ENCODE results near the gene MDM4. TPM values are rescaled to one million over a fixed set of nuclear protein-coding genes. Genes with fewer than 3 reads are reported as not detected.

The MDM4 gene
- total and polyA plus RNA-seq, 4 experiments from 2014 or later, result 7.7 to 237 (median 120) TPM

DNA sequence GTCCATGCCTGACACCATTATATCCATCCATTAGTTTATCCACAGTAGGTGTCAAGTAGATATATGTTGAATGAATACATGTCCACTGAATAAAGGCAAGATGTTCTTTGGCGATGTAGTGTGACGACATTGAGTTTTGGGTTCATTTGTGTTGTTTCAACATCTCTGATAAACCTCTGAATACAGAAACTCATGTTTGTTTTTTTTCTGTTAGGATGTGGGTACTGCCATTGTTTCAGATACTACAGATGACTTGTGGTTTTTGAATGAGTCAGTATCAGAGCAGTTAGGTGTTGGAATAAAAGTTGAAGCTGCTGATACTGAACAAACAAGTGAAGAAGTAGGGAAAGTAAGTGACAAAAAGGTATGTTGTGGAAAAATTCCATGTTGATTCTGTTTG is 28.1 kb downstream of the MDM4 start:
- peaks cover 34 to 60% (median 47%) of the 10 kb centered on the region in 4 donors for H3K4me1 Mint-ChIP-seq
- Histone ChIP-seq H3K27ac (ENCODE audit: low read depth, low read length) (peak overlapping the region; percentile 56), H3K27me3 (ENCODE audit: insufficient read depth, low read length) (no peaks in the 10 kb centered on the region), H3K9me3 (ENCODE audit: control insufficient read depth in 1 of 2, low read length in 2 of 2) (no peaks in the 10 kb centered on the region), H3K4me3 (ENCODE audit: low read length in 2 of 2) (no peak overlapping the region), H3K4me1 (ENCODE audit: insufficient read depth, low read length) (peaks cover 51% of the 10 kb centered on the region), H3K36me3 (ENCODE audit: insufficient read depth, low read length) (peaks cover 60% of the 10 kb centered on the region)
- intact Hi-C loops (cut with micrococcal nuclease), result loop anchor here (2.0 kb wide), 1 partner anchor 28 kb away; the partner anchor contains the start of gene MDM4
- peak overlapping the region; percentile 11 to 80 (median 53) for H3K4me3 Mint-ChIP-seq
- CTCF ChIA-PET (ENCODE audit: partially characterized antibody), result interaction anchor here (1.0 to 2.9 kb wide), 8 partner anchors 20 to 181 kb away, joined by 3 to 15 read pairs (median 4); partner anchors contain the start of gene MDM4
- H3K27me3 Mint-ChIP-seq, result no peaks in the 10 kb centered on the region
- peak; percentile 51 to 72 (median 62) for DNase-seq
- no peaks in the 10 kb centered on the region for H3K9me3 Mint-ChIP-seq
- peaks cover 70 to 79% of the 10 kb centered on the region in 2 donors for H3K36me3 Mint-ChIP-seq
- POLR2A ChIA-PET (ENCODE audit: partially characterized antibody), result interaction anchor here (0.6 to 9.3 kb wide), 8 partner anchors 10 to 219 kb away, joined by 3 to 178 read pairs (median 11); partner anchors contain the start of genes MDM4 and PIK3C2B
- peak overlapping the region; percentile 25 to 88 (median 76) for H3K27ac Mint-ChIP-seq

DNA sequence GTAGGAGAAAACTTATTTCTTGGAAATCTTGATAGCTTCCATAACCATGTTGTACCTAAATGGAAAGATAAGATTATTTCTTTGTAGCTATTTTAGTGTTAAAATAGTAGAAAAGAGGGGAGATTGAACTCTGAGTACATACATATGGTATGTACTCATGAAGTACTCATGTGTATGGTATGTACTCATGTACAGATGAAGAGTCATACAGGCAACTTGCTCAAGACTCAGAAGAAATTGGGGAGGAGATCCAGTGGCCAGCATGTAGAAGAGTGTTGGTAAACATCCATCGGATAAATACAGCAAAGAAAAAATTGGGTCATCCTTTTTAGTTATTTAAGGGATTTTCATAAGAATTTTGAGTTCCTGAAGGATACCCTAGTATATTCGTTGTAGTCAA is 29.0 kb downstream of the MDM4 start:
- DNase-seq, result no peak
- H3K4me1 Mint-ChIP-seq, result peaks cover 34 to 61% (median 49%) of the 10 kb centered on the region in 4 donors
- H3K36me3 ChIP-seq (ENCODE audit: insufficient read depth, low read length), result peaks cover 64% of the 10 kb centered on the region
- H3K27ac Mint-ChIP-seq, result peak overlapping the region; percentile 49 to 91 (median 82)
- CTCF ChIA-PET (ENCODE audit: partially characterized antibody), result interaction anchor here (0.8 to 2.9 kb wide), 14 partner anchors 12 to 262 kb away, joined by 3 to 15 read pairs (median 3); partner anchors contain the start of gene MDM4
- H3K9me3 ChIP-seq (ENCODE audit: control insufficient read depth in 1 of 2, low read length in 2 of 2), result no peaks in the 10 kb centered on the region
- POLR2A ChIA-PET (ENCODE audit: partially characterized antibody), result interaction anchor here (0.9 to 9.3 kb wide), 9 partner anchors 9 to 39 kb away, joined by 3 to 178 read pairs (median 5); partner anchors contain the start of gene MDM4
- H3K36me3 Mint-ChIP-seq, result peaks cover 79 to 87% of the 10 kb centered on the region in 2 donors
- intact Hi-C loops (cut with micrococcal nuclease), result loop anchor here (1.0 to 2.0 kb wide), 2 partner anchors 28 to 39 kb away; partner anchors contain the start of gene MDM4
- peak overlapping the region; percentile 56 for H3K27ac ChIP-seq (ENCODE audit: low read depth, low read length)
- H3K4me3 Mint-ChIP-seq, result peak overlapping the region; percentile 13 to 80 (median 61)
- H3K4me1 ChIP-seq (ENCODE audit: insufficient read depth, low read length), result peaks cover 51% of the 10 kb centered on the region
- H3K27me3 Mint-ChIP-seq, result no peaks in the 10 kb centered on the region
- H3K27me3 ChIP-seq (ENCODE audit: insufficient read depth, low read length), result no peaks in the 10 kb centered on the region
- no peaks in the 10 kb centered on the region for H3K9me3 Mint-ChIP-seq
- H3K4me3 ChIP-seq (ENCODE audit: low read length in 2 of 2), result peak overlapping the region in 1 of 2 donors; percentile 22

DNA sequence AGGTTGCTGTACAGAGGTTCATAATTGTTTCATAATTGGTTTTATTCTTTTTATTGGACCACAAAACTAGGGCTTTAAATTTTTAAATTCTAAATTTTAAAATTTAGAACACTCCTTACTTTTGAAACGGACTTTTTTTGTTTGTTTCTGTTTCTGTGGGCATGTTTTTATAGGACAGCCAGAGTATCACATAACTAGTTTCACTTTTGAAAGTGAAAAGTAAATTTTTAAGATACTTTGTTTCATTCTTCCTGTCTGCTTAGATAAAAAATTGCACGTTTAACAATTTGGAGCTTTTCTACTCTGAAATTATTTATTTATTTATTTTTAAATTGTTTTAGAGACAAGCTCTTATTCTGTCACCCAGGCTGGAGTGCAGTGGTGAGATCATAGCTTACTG is 29.7 kb downstream of the MDM4 start:
- Histone ChIP-seq H3K4me1 (ENCODE audit: insufficient read depth, low read length) (peaks cover 51% of the 10 kb centered on the region), H3K27me3 (ENCODE audit: insufficient read depth, low read length) (no peaks in the 10 kb centered on the region), H3K9me3 (ENCODE audit: control insufficient read depth in 1 of 2, low read length in 2 of 2) (no peaks in the 10 kb centered on the region), H3K36me3 (ENCODE audit: insufficient read depth, low read length) (peaks cover 67% of the 10 kb centered on the region), H3K4me3 (ENCODE audit: low read length in 2 of 2) (peak overlapping the region in 1 of 2 donors; percentile 22), H3K27ac (ENCODE audit: low read depth, low read length) (peak overlapping the region; percentile 56)
- POLR2A ChIA-PET (ENCODE audit: partially characterized antibody), result interaction anchor here (0.9 to 9.3 kb wide), 9 partner anchors 8 to 39 kb away, joined by 3 to 178 read pairs (median 6); partner anchors contain the start of gene MDM4
- peak; percentile 20 to 41 (median 21) for DNase-seq
- Mint-ChIP-seq H3K4me1 (peaks cover 34 to 61% (median 49%) of the 10 kb centered on the region in 4 donors), H3K4me3 (peak overlapping the region; percentile 60 to 80 (median 70)), H3K27ac (peak overlapping the region; percentile 49 to 91 (median 82)), H3K27me3 (no peaks in the 10 kb centered on the region), H3K9me3 (no peaks in the 10 kb centered on the region), H3K36me3 (peaks cover 83 to 88% of the 10 kb centered on the region in 2 donors)
- CTCF ChIA-PET (ENCODE audit: partially characterized antibody), result interaction anchor here (0.7 to 2.9 kb wide), 13 partner anchors 13 to 261 kb away, joined by 3 to 15 read pairs (median 3); partner anchors contain the start of gene PIK3C2B
- intact Hi-C loops (cut with micrococcal nuclease), result loop anchor here (1.0 to 2.0 kb wide), 2 partner anchors 29 to 40 kb away; partner anchors contain the start of gene MDM4

DNA sequence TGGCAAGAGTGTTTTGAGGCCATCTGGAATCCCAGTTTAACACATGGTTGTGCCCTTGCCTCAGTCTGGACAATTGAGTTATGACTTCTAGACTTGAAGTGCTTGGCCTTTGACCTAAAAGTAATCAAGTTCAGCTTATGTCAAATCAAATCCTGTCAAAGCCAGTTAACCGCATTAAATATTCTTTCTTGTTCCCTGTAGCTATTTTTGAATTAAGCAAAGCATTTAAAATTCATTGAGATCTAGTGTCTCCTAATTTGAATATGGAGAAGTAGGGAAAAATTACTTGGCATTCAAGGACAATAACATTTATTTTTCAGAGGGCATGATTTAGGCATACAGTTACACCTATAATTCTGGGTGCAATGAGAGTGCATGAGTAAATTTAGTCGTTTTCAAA is 32.1 kb downstream of the MDM4 start:
- peaks cover 66 to 80% of the 10 kb centered on the region in 2 donors for H3K36me3 Mint-ChIP-seq
- H3K9me3 ChIP-seq (ENCODE audit: control insufficient read depth in 1 of 2, low read length in 2 of 2), result no peaks in the 10 kb centered on the region
- peaks cover 30 to 43% (median 35%) of the 10 kb centered on the region in 4 donors for H3K4me1 Mint-ChIP-seq
- CTCF ChIA-PET (ENCODE audit: partially characterized antibody), result no interaction called here
- H3K9me3 Mint-ChIP-seq, result no peaks in the 10 kb centered on the region
- no peaks in the 10 kb centered on the region for H3K27me3 Mint-ChIP-seq
- H3K4me3 Mint-ChIP-seq, result no peak overlapping the region
- no peak overlapping the region for H3K4me3 ChIP-seq (ENCODE audit: low read length in 2 of 2)
- peaks cover 54% of the 10 kb centered on the region for H3K36me3 ChIP-seq (ENCODE audit: insufficient read depth, low read length)
- no peaks in the 10 kb centered on the region for H3K27me3 ChIP-seq (ENCODE audit: insufficient read depth, low read length)
- intact Hi-C loops (cut with micrococcal nuclease), result no loop called here
- peaks cover 36% of the 10 kb centered on the region for H3K4me1 ChIP-seq (ENCODE audit: insufficient read depth, low read length)
- H3K27ac Mint-ChIP-seq, result peak overlapping the region in 1 of 7 donors; percentile 69
- DNase-seq, result no peak
- H3K27ac ChIP-seq (ENCODE audit: low read depth, low read length), result no peak overlapping the region
- POLR2A ChIA-PET (ENCODE audit: partially characterized antibody), result interaction anchor here (0.6 to 9.3 kb wide), 2 partner anchors 30 to 37 kb away, joined by 3 to 178 read pairs; partner anchors contain the start of gene MDM4

DNA sequence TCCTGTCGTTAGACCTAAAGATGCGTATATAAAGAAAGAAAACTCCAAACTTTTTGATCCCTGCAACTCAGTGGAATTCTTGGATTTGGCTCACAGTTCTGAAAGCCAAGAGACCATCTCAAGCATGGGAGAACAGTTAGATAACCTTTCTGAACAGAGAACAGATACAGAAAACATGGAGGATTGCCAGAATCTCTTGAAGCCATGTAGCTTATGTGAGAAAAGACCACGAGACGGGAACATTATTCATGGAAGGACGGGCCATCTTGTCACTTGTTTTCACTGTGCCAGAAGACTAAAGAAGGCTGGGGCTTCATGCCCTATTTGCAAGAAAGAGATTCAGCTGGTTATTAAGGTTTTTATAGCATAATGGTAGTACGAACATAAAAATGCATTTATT is 33.1 kb downstream of the MDM4 start:
- Histone ChIP-seq H3K36me3 (ENCODE audit: insufficient read depth, low read length) (peaks cover 50% of the 10 kb centered on the region), H3K9me3 (ENCODE audit: control insufficient read depth in 1 of 2, low read length in 2 of 2) (no peaks in the 10 kb centered on the region), H3K27ac (ENCODE audit: low read depth, low read length) (no peak overlapping the region), H3K4me3 (ENCODE audit: low read length in 2 of 2) (no peak overlapping the region), H3K27me3 (ENCODE audit: insufficient read depth, low read length) (no peaks in the 10 kb centered on the region), H3K4me1 (ENCODE audit: insufficient read depth, low read length) (peaks cover 26% of the 10 kb centered on the region)
- DNase-seq, result no peak
- no peaks in the 10 kb centered on the region for H3K27me3 Mint-ChIP-seq
- peaks cover 61 to 79% of the 10 kb centered on the region in 2 donors for H3K36me3 Mint-ChIP-seq
- no peak overlapping the region for H3K27ac Mint-ChIP-seq
- H3K4me1 Mint-ChIP-seq, result peaks cover 26 to 38% (median 29%) of the 10 kb centered on the region in 4 donors
- CTCF ChIA-PET (ENCODE audit: partially characterized antibody), result interaction anchor here (0.9 to 2.8 kb wide), 5 partner anchors 10 to 258 kb away, joined by 3 to 11 read pairs (median 6); no protein-coding TSS in a partner anchor
- POLR2A ChIA-PET (ENCODE audit: partially characterized antibody), result interaction anchor here (0.6 to 1.2 kb wide), 6 partner anchors 12 to 867 kb away, joined by 3 to 5 read pairs (median 4); partner anchors contain the start of gene MDM4
- H3K9me3 Mint-ChIP-seq, result no peaks in the 10 kb centered on the region
- intact Hi-C loops (cut with micrococcal nuclease), result no loop called here
- no peak overlapping the region for H3K4me3 Mint-ChIP-seq

DNA sequence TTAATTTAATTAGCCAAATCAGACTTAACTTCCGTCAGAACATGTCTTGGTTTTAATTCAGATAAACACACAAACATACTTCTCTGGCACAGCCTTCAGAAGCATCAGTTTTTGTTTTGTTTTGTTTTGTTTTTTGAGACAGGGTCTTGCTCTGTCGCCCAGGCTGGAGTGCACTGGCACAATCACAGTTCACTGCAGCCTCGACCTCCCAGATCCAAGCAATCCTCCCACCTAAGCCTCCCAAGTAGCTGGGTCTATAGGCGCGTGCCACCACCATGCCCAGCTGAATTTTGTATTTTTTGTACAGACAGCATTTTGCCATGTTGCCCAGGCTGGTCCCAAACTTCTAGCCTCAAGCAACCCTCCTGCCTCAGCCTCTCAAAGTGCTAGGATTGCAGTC is 34.7 kb downstream of the MDM4 start:
- H3K27ac Mint-ChIP-seq, result peak overlapping the region in 1 of 7 donors; percentile 38
- H3K4me3 Mint-ChIP-seq, result no peak overlapping the region
- peaks cover 15 to 24% (median 22%) of the 10 kb centered on the region in 4 donors for H3K4me1 Mint-ChIP-seq
- ChIA-PET CTCF (ENCODE audit: partially characterized antibody) (interaction anchor here (0.6 to 2.8 kb wide), 5 partner anchors 12 to 213 kb away, joined by 3 to 11 read pairs (median 3); no protein-coding TSS in a partner anchor), POLR2A (ENCODE audit: partially characterized antibody) (no interaction called here)
- H3K4me3 ChIP-seq (ENCODE audit: low read length in 2 of 2), result no peak overlapping the region
- H3K4me1 ChIP-seq (ENCODE audit: insufficient read depth, low read length), result peaks cover 12% of the 10 kb centered on the region
- no peaks in the 10 kb centered on the region for H3K27me3 ChIP-seq (ENCODE audit: insufficient read depth, low read length)
- H3K27ac ChIP-seq (ENCODE audit: low read depth, low read length), result no peak overlapping the region
- no peaks in the 10 kb centered on the region for H3K27me3 Mint-ChIP-seq
- peaks cover 48 to 66% of the 10 kb centered on the region in 2 donors for H3K36me3 Mint-ChIP-seq
- DNase-seq, result no peak
- no peaks in the 10 kb centered on the region for H3K9me3 Mint-ChIP-seq
- no peaks in the 10 kb centered on the region for H3K9me3 ChIP-seq (ENCODE audit: control insufficient read depth in 1 of 2, low read length in 2 of 2)
- intact Hi-C loops (cut with micrococcal nuclease), result no loop called here
- H3K36me3 ChIP-seq (ENCODE audit: insufficient read depth, low read length), result peaks cover 51% of the 10 kb centered on the region
